ENCODE results near the gene SH2D7.

The SH2D7 gene

GRCh38 chr15:78125267-78125666, 32.9 kb downstream of the SH2D7 start:
- DNase-seq (ENCODE audit: low read depth) = no peak
- H3K4me3 ChIP-seq (ENCODE audit: low read depth, low read length) = no peak overlapping the region
- no peak for TF ChIP-seq CTCF (IDR thresholded peaks at IDR 0.05; ENCODE audit: low read depth, low read length, missing control alignments)

GRCh38 chr15:78127882-78128281, 35.5 kb downstream of the SH2D7 start:
- TF ChIP-seq CTCF (IDR thresholded peaks at IDR 0.05; ENCODE audit: low read depth, low read length, missing control alignments) = no peak
- no peak for DNase-seq (ENCODE audit: low read depth)
- H3K4me3 ChIP-seq (ENCODE audit: low read depth, low read length) = no peak overlapping the region

- TF ChIP-seq CTCF (IDR thresholded peaks at IDR 0.05; ENCODE audit: low read depth, low read length, missing control alignments) = no peak
- H3K4me3 ChIP-seq (ENCODE audit: low read depth, low read length) = no peak overlapping the region
- no peak for DNase-seq (ENCODE audit: low read depth)
Measured at GRCh38 chr15:78129077-78129750, 36.9 kb downstream of the SH2D7 start.

GRCh38 chr15:78129751-78130287, 37.5 kb downstream of the SH2D7 start:
- no peak for DNase-seq (ENCODE audit: low read depth)
- TF ChIP-seq CTCF (IDR thresholded peaks at IDR 0.05; ENCODE audit: low read depth, low read length, missing control alignments) = no peak
- H3K4me3 ChIP-seq (ENCODE audit: low read depth, low read length) = no peak overlapping the region

- DNase-seq (ENCODE audit: low read depth) = no peak
- no peak for TF ChIP-seq CTCF (IDR thresholded peaks at IDR 0.05; ENCODE audit: low read depth, low read length, missing control alignments)
- peak overlapping the region; percentile 59; the same call in 1 of the 2 replicates for H3K4me3 ChIP-seq (ENCODE audit: low read depth, low read length)
Measured at GRCh38 chr15:78130466-78131294, 38.3 kb downstream of the SH2D7 start.

GRCh38 chr15:78131295-78132061, 39.1 kb downstream of the SH2D7 start, which contains the start of gene CIB2:
Gene CIB2, minus strand, starts transcription at chr15:78131445. Its CDS starts 230 bp downstream, at chr15:78131215.
- DNase-seq (ENCODE audit: low read depth) = no peak
- peak within 1 kb of the TSS; percentile 59 for H3K4me3 ChIP-seq (ENCODE audit: low read depth, low read length)
- peak; percentile 75 for TF ChIP-seq CTCF (IDR thresholded peaks at IDR 0.05; ENCODE audit: low read depth, low read length, missing control alignments)

All from GM12864 (cell line).